WTC11 (cell line): ENCODE measurements around the gene PODN.

Source experiments
- ATF1 ChIP-seq: sonication (generic); formaldehyde crosslinking; IDR thresholded peaks from 2 replicates; pipeline ENCODE4 v1.8.1; 2023; ENCODE audit warnings: mild to moderate bottlenecking, moderate library complexity, missing genetic modification reagents
- CDX4 ChIP-seq: fragments of 250-450 bp; sonication (Bioruptor Pico); IDR thresholded peaks from 2 replicates; pipeline ENCODE4 v1.9.0; 2021; ENCODE audit warnings: moderate library complexity, mild to moderate bottlenecking, inconsistent platforms, borderline replicate concordance
- CREB1 ChIP-seq: sonication (generic); formaldehyde crosslinking; IDR thresholded peaks from 2 replicates; pipeline ENCODE4 v1.8.0; 2023; ENCODE audit warnings: mild to moderate bottlenecking, missing genetic modification reagents
- CTCF ChIP-seq: fragments of 200-600 bp; IDR thresholded peaks from 2 replicates; pipeline ENCODE4 v1.8.0; 2022; ENCODE audit warnings: antibody characterized with exemption
- ELF4 ChIP-seq: sonication (generic); formaldehyde crosslinking; IDR thresholded peaks from 2 replicates; pipeline ENCODE4 v1.8.1; 2022; ENCODE audit warnings: low read depth, mild to moderate bottlenecking, moderate library complexity, missing genetic modification reagents
- GABPB1 ChIP-seq: sonication (generic); formaldehyde crosslinking; IDR thresholded peaks from 2 replicates; pipeline ENCODE4 v1.8.1; 2023; ENCODE audit warnings: mild to moderate bottlenecking, missing genetic modification reagents
- HMGXB4 ChIP-seq: sonication (generic); formaldehyde crosslinking; IDR thresholded peaks from 2 replicates; pipeline ENCODE4 v1.8.1; 2023; ENCODE audit warnings: mild to moderate bottlenecking, moderate library complexity, missing genetic modification reagents
- NFE2L1 ChIP-seq: sonication (generic); formaldehyde crosslinking; IDR thresholded peaks from 2 replicates; pipeline ENCODE4 v1.8.1; 2023; ENCODE audit warnings: missing genetic modification reagents
- SP1 ChIP-seq: sonication (generic); formaldehyde crosslinking; conservative IDR thresholded peaks from 2 replicates; pipeline ENCODE4 v1.8.1; 2022; ENCODE audit warnings: missing genetic modification reagents
- ZBTB21 ChIP-seq: sonication (generic); formaldehyde crosslinking; IDR thresholded peaks from 2 replicates; pipeline ENCODE4 v1.8.1; 2023; ENCODE audit warnings: mild to moderate bottlenecking, missing genetic modification reagents, borderline replicate concordance

- TF ChIP-seq NFE2L1 (CRISPR knock-in tag) (no peak), CDX4 (CRISPR knock-in tag) (no peak), CREB1 (CRISPR knock-in tag) (no peak), CTCF (no peak), ZBTB21 (CRISPR knock-in tag) (no peak), HMGXB4 (CRISPR knock-in tag) (no peak), ATF1 (no peak), ELF4 (no peak), SP1 (CRISPR knock-in tag) (no peak), GABPB1 (CRISPR knock-in tag) (no peak)
These were observed 31.9 kb downstream of the PODN start for GRCh38 chr1:53093778-53094532.
